T-cell (primary cell): ENCODE data around the gene PGM2L1. TPM values are rescaled to one million over a fixed set of nuclear protein-coding genes. Genes with fewer than 3 reads are reported as not detected.

Source experiments
- ATAC-seq, 4 experiments: fragments of 200-7000 bp in 3 of 4; fragments of 150-1000 bp in 1 of 4; cut with Tn5 transposase; replicated peaks in 1 of 4; 1 replicate in 3 of 4; 2 replicates in 1 of 4; pipeline ENCODE4 v1.10.0; 2021; ENCODE audit warnings: moderate library complexity in 3 of 4, mild to moderate bottlenecking in 2 of 4, moderate number of reproducible peaks in 1 of 4
- CTCF ChIA-PET, 2 donors: fragments of 300-600 bp; sonication (Branson Sonifier 250); formaldehyde crosslinking; loops; one replicate each; lab custom pipeline; 2022; ENCODE audit warnings: antibody characterized with exemption in 2 of 2; lab: Charles Lee
- POLR2A ChIA-PET, 2 donors: fragments of 300-600 bp; sonication (Branson Sonifier 250); formaldehyde crosslinking; loops; one replicate each; lab custom pipeline; 2022; ENCODE audit warnings: antibody characterized with exemption in 2 of 2; lab: Charles Lee
- DNase-seq, 35 experiments: peaks; one replicate each; pipeline versions ENCODE4 v3.0.0 to v3.0.0-alpha.2; 2013 to 2023
- H3K27ac ChIP-seq: one replicate; pipeline ENCODE4 v1.5.1; 2013; ENCODE audit warnings: low read length
- H3K27me3 ChIP-seq, 2 experiments: replicated peaks in 1 of 2; 1 replicate in 1 of 2; 2 replicates in 1 of 2; pipeline versions ENCODE4 v1.6.1 to v1.7.0; 2013; ENCODE audit warnings: low read length in 1 of 2, mixed read lengths in 1 of 2; ENCODE audit not compliant: control insufficient read depth in 2 of 2, insufficient read depth in 2 of 2; ENCODE audit errors: extremely low read depth in 1 of 2
- H3K36me3 ChIP-seq, 2 donors: 1 replicate in 1 of 2; 2 replicates in 1 of 2; pipeline versions ENCODE4 v1.6.1 to v1.7.0; 2013; ENCODE audit warnings: low read length in 1 of 2; ENCODE audit not compliant: control insufficient read depth in 2 of 2, insufficient read depth in 1 of 2; ENCODE audit errors: extremely low read depth in 1 of 2
- H3K4me1 ChIP-seq, 2 experiments: 1 replicate in 1 of 2; 2 replicates in 1 of 2; pipeline versions ENCODE4 v1.6.1 to v1.7.0; 2013; ENCODE audit warnings: low read length in 2 of 2, mixed read lengths in 1 of 2; ENCODE audit not compliant: insufficient read depth in 2 of 2, control insufficient read depth in 1 of 2; ENCODE audit errors: extremely low read depth in 1 of 2
- H3K4me3 ChIP-seq, 2 donors: 1 replicate in 1 of 2; 2 replicates in 1 of 2; pipeline versions ENCODE4 v1.5.1 to v1.7.0; 2013; ENCODE audit warnings: mild to moderate bottlenecking in 2 of 2, low read length in 1 of 2, moderate library complexity in 1 of 2; ENCODE audit not compliant: control insufficient read depth in 1 of 2; ENCODE audit errors: extremely low read depth in 1 of 2
- H3K9me3 ChIP-seq: 2 replicates; pipeline ENCODE4 v1.7.0; 2013
- H3K27ac Mint-ChIP-seq, 2 donors: one replicate each; pipeline ENCODE4 v1.8.0; 2020 to 2021; ENCODE audit warnings: mild to moderate bottlenecking in 2 of 2, mixed read lengths in 2 of 2
- H3K27me3 Mint-ChIP-seq, 2 donors: one replicate each; pipeline ENCODE4 v1.8.0; 2021 to 2022; ENCODE audit warnings: mixed read lengths in 2 of 2
- H3K36me3 Mint-ChIP-seq: one replicate; pipeline ENCODE4 v1.8.0; 2021; ENCODE audit warnings: mixed read lengths
- H3K4me1 Mint-ChIP-seq, 3 donors: one replicate each; pipeline ENCODE4 v1.8.0; 2020 to 2022; ENCODE audit warnings: mixed read lengths in 3 of 3, mild to moderate bottlenecking in 1 of 3
- H3K4me3 Mint-ChIP-seq, 3 donors: one replicate each; pipeline ENCODE4 v1.8.0; 2020 to 2022; ENCODE audit warnings: mild to moderate bottlenecking in 3 of 3, mixed read lengths in 3 of 3, moderate library complexity in 3 of 3
- H3K9me3 Mint-ChIP-seq, 3 donors: one replicate each; pipeline ENCODE4 v1.8.0; 2020 to 2022; ENCODE audit warnings: mixed read lengths in 3 of 3
- WGBS: methylation state at CpG from one replicate; pipeline ENCODE4 v1.1.5; 2013; ENCODE audit warnings: missing lambda C conversion rate; ENCODE audit not compliant: insufficient coverage; 5-methylcytosine and 5-hydroxymethylcytosine counted together
- total RNA-seq, 35 experiments: library from RNA in 6 of 35; stranded (reverse) in 6 of 35; fragments of 120-200 nt in 1 of 35; gene quantifications; one replicate each; pipeline versions ENCODE4 v1.2.1 to v1.2.4 and lab custom pipeline; 2013 to 2026

PGM2L1 gene
- total RNA-seq, 5 donors from 2014 or later (not counting 1 experiment from before 2014, with no cell fraction given) = 8.6 to 17.0 (median 15.0) TPM

GRCh38 chr11:74412321-74412720, 14.1 kb upstream of the PGM2L1 start:
- H3K4me1 ChIP-seq = peaks cover 3 to 4% of the 10 kb centered on the region in 2 experiments
- Mint-ChIP-seq H3K9me3 (no peaks in the 10 kb centered on the region), H3K36me3 (no peaks in the 10 kb centered on the region), H3K4me3 (no peak overlapping the region), H3K4me1 (peaks cover 11 to 12% (median 11%) of the 10 kb centered on the region in 3 donors), H3K27ac (no peak overlapping the region), H3K27me3 (peaks cover 6 to 10% of the 10 kb centered on the region in 2 donors)
- no peak overlapping the region for H3K27ac ChIP-seq
- ChIA-PET POLR2A (no interaction called here), CTCF (no interaction called here)
- peaks cover 0 to 3% of the 10 kb centered on the region in 2 experiments for H3K27me3 ChIP-seq
- no peak overlapping the region for H3K4me3 ChIP-seq
- no peaks in the 10 kb centered on the region for H3K9me3 ChIP-seq
- DNase-seq (no peak), ATAC-seq (no peak)
- 83% methylated on average over 2 of the region's 2 CpGs for WGBS
- no peaks in the 10 kb centered on the region for H3K36me3 ChIP-seq

GRCh38 chr11:74409633-74410032, 11.4 kb upstream of the PGM2L1 start:
- WGBS = no CpG with 5 or more reads among the region's 2 CpGs
- CTCF ChIA-PET = no interaction called here
- POLR2A ChIA-PET = no interaction called here

GRCh38 chr11:74403607-74404321, 5.5 kb upstream of the PGM2L1 start:
- peaks cover 0 to 2% of the 10 kb centered on the region in 2 experiments for H3K4me1 ChIP-seq
- CTCF ChIA-PET = no interaction called here
- DNase-seq = no peak
- Mint-ChIP-seq H3K27ac (no peak overlapping the region), H3K27me3 (peaks cover 0 to 4% of the 10 kb centered on the region in 2 donors), H3K4me1 (peaks cover 7 to 8% (median 7%) of the 10 kb centered on the region in 3 donors), H3K4me3 (no peak overlapping the region), H3K36me3 (no peaks in the 10 kb centered on the region), H3K9me3 (no peaks in the 10 kb centered on the region)
- no peaks in the 10 kb centered on the region for H3K27me3 ChIP-seq
- H3K4me3 ChIP-seq = no peak overlapping the region
- no peak for ATAC-seq
- WGBS = 87% methylated on average over 2 of the region's 4 CpGs
- H3K27ac ChIP-seq = no peak overlapping the region
- no peaks in the 10 kb centered on the region for H3K9me3 ChIP-seq
- POLR2A ChIA-PET = no interaction called here
- H3K36me3 ChIP-seq = no peaks in the 10 kb centered on the region

More at GRCh38 chr11:74409633-74410032, 11.4 kb upstream of the PGM2L1 start:
- Histone ChIP-seq H3K27me3 (peaks cover 0 to 3% of the 10 kb centered on the region in 2 experiments), H3K27ac (no peak overlapping the region), H3K36me3 (no peaks in the 10 kb centered on the region), H3K9me3 (no peaks in the 10 kb centered on the region), H3K4me3 (no peak overlapping the region), H3K4me1 (no peaks in the 10 kb centered on the region)
- H3K36me3 Mint-ChIP-seq = no peaks in the 10 kb centered on the region
- H3K4me1 Mint-ChIP-seq = no peaks in the 10 kb centered on the region
- DNase-seq (no peak), ATAC-seq (no peak)
- H3K27me3 Mint-ChIP-seq = peaks cover 6 to 12% of the 10 kb centered on the region in 2 donors
- no peaks in the 10 kb centered on the region for H3K9me3 Mint-ChIP-seq
- no peak overlapping the region for H3K27ac Mint-ChIP-seq
- no peak overlapping the region for H3K4me3 Mint-ChIP-seq

GRCh38 chr11:74400606-74401005, 2.4 kb upstream of the PGM2L1 start:
- no peaks in the 10 kb centered on the region for H3K27me3 ChIP-seq
- H3K9me3 Mint-ChIP-seq = no peaks in the 10 kb centered on the region
- no peak overlapping the region for H3K4me3 ChIP-seq
- CTCF ChIA-PET = no interaction called here
- H3K36me3 Mint-ChIP-seq = no peaks in the 10 kb centered on the region
- H3K4me1 Mint-ChIP-seq = peaks cover 17 to 19% (median 19%) of the 10 kb centered on the region in 3 donors
- no peaks in the 10 kb centered on the region for H3K36me3 ChIP-seq
- POLR2A ChIA-PET = no interaction called here
- WGBS = no CpG with 5 or more reads among the region's 2 CpGs
- H3K27me3 Mint-ChIP-seq = peaks cover 0 to 2% of the 10 kb centered on the region in 2 donors
- no peak overlapping the region for H3K4me3 Mint-ChIP-seq
- DNase-seq (no peak), ATAC-seq (no peak)
- peaks cover 8% of the 10 kb centered on the region in 2 experiments for H3K4me1 ChIP-seq
- no peaks in the 10 kb centered on the region for H3K9me3 ChIP-seq
- H3K27ac Mint-ChIP-seq = no peak overlapping the region
- no peak overlapping the region for H3K27ac ChIP-seq

GRCh38 chr11:74397501-74398243, 561 bp downstream of the PGM2L1 start:
- Mint-ChIP-seq H3K4me1 (peaks cover 34 to 40% (median 36%) of the 10 kb centered on the region in 3 donors), H3K36me3 (no peaks in the 10 kb centered on the region), H3K27me3 (no peaks in the 10 kb centered on the region), H3K9me3 (no peaks in the 10 kb centered on the region), H3K27ac (peak overlapping the region; percentile 80 to 91), H3K4me3 (peak overlapping the region; percentile 91 to 100 (median 99))
- POLR2A ChIA-PET = interaction anchor here (0.7 to 1.1 kb wide), 2 partner anchors 96 kb away, joined by 4 to 16 read pairs; partner anchors contain the start of gene LIPT2 (in 1 of the 2)
- H3K4me3 ChIP-seq = peak overlapping the region; percentile 74 to 97
- CTCF ChIA-PET = interaction anchor here in 1 of 2 donors (0.6 to 2.7 kb wide), 3 partner anchors 8 to 52 kb away, joined by 3 to 19 read pairs (median 8); no protein-coding TSS in a partner anchor
- WGBS = under 1% methylated on average over 26 of the region's 35 CpGs
- H3K9me3 ChIP-seq = no peaks in the 10 kb centered on the region
- no peaks in the 10 kb centered on the region for H3K27me3 ChIP-seq
- peak overlapping the region; percentile 59 for H3K27ac ChIP-seq
- no peaks in the 10 kb centered on the region for H3K36me3 ChIP-seq
- DNase-seq = peak in 32 of 35 experiments; percentile 8 to 73 (median 29)
- peak; percentile 31 to 46 (median 44) for ATAC-seq
- peaks cover 8 to 11% of the 10 kb centered on the region in 2 experiments for H3K4me1 ChIP-seq

- Histone ChIP-seq H3K36me3 (no peaks in the 10 kb centered on the region), H3K4me3 (no peak overlapping the region), H3K27me3 (no peaks in the 10 kb centered on the region), H3K9me3 (no peaks in the 10 kb centered on the region), H3K4me1 (peaks cover 14 to 15% of the 10 kb centered on the region in 2 experiments), H3K27ac (no peak overlapping the region)
- Mint-ChIP-seq H3K4me3 (no peak overlapping the region), H3K4me1 (peaks cover 46 to 54% (median 47%) of the 10 kb centered on the region in 3 donors), H3K27ac (no peak overlapping the region), H3K27me3 (no peaks in the 10 kb centered on the region), H3K9me3 (no peaks in the 10 kb centered on the region), H3K36me3 (no peaks in the 10 kb centered on the region)
- ATAC-seq (no peak), DNase-seq (no peak)
- WGBS = no CpG with 5 or more reads among the region's 8 CpGs
- ChIA-PET CTCF (interaction anchor here (0.6 to 5.6 kb wide), 4 partner anchors 57 to 1467 kb away, joined by 3 to 135 read pairs (median 8); no protein-coding TSS in a partner anchor), POLR2A (interaction anchor here in 1 of 2 donors (0.7 kb wide), 1 partner anchor 392 kb away, joined by 6 read pairs; no protein-coding TSS in a partner anchor)
Observed at GRCh38 chr11:74392256-74392655, 6.0 kb downstream of the PGM2L1 start.
